Spinal cord (tissue), 10 donors: Measurements from ENCODE around the gene DCK. TPM values are rescaled to one million over a fixed set of nuclear protein-coding genes. Genes with fewer than 3 reads are reported as not detected.
"Not testable (repeated sequence)": the region's sequence is repeated elsewhere in the genome, so short reads cannot be mapped to it uniquely, and the experiment has no call there.

ENCODE experiments used
- DNase-seq, 6 donors: peaks; one replicate each; pipeline versions ENCODE4 v3.0.0 to v3.0.0-alpha.2; 2013 to 2015; ENCODE audit warnings: low spot score in 6 of 6, low read depth in 4 of 6
- H3K27ac ChIP-seq: one replicate; pipeline ENCODE4 v1.5.1; 2013; ENCODE audit warnings: low read depth, low read length, control low read depth
- H3K27me3 ChIP-seq: one replicate; pipeline ENCODE4 v1.6.1; 2013; ENCODE audit warnings: low read length; ENCODE audit not compliant: control insufficient read depth, insufficient read depth
- H3K36me3 ChIP-seq: one replicate; pipeline ENCODE4 v1.6.1; 2013; ENCODE audit warnings: low read length; ENCODE audit not compliant: control insufficient read depth, insufficient read depth
- H3K4me1 ChIP-seq: one replicate; pipeline ENCODE4 v1.6.1; 2013; ENCODE audit warnings: low read length; ENCODE audit not compliant: control insufficient read depth, insufficient read depth
- H3K4me3 ChIP-seq: one replicate; pipeline ENCODE4 v1.5.1; 2013; ENCODE audit warnings: low read depth, low read length, control low read depth
- H3K9me3 ChIP-seq: one replicate; pipeline ENCODE4 v1.6.1; 2013; ENCODE audit warnings: low read length; ENCODE audit not compliant: control insufficient read depth, insufficient read depth
- WGBS: methylation state at CpG from one replicate; pipeline ENCODE4 v1.1.5; 2013; ENCODE audit warnings: missing lambda C conversion rate; ENCODE audit not compliant: insufficient coverage; 5-methylcytosine and 5-hydroxymethylcytosine counted together
- polyA plus RNA-seq, 2 donors: library from polyadenylated mRNA; unstranded; fragments of 120-200 nt; gene quantifications; one replicate each; pipeline ENCODE4 v1.2.1, GENCODE V29; 2013; ENCODE audit not compliant: insufficient read length in 2 of 2
- total RNA-seq, 2 donors: library from RNA; depleted of rRNA in 1 of 2; stranded (reverse); fragments of 120-200 nt in 1 of 2; fragments of >200 nt in 1 of 2; gene quantifications; one replicate each; pipeline versions ENCODE4 v1.2.3 to v1.2.4, GENCODE V29; 2013 to 2014
- donor health status: healthy.

DCK gene
- total and polyA plus RNA-seq, 4 donors: 22.6 to 65.6 (median 50.1) TPM

- no peak for DNase-seq
- Histone ChIP-seq H3K4me3 (no peak overlapping the region), H3K4me1 (peaks cover 12% of the 10 kb centered on the region), H3K9me3 (no peaks in the 10 kb centered on the region), H3K36me3 (peaks cover 4% of the 10 kb centered on the region), H3K27me3 (no peaks in the 10 kb centered on the region), H3K27ac (no peak overlapping the region)
- WGBS: 38% methylated on average over 4 of the region's 4 CpGs
Observed at GRCh38 chr4:70996018-70996360, 2.5 kb downstream of the DCK start.

GRCh38 chr4:70997036-70997435, 3.6 kb downstream of the DCK start:
- Histone ChIP-seq H3K9me3 (no peaks in the 10 kb centered on the region), H3K36me3 (peaks cover 4% of the 10 kb centered on the region), H3K4me1 (peaks cover 12% of the 10 kb centered on the region), H3K27ac (no peak overlapping the region), H3K27me3 (no peaks in the 10 kb centered on the region), H3K4me3 (no peak overlapping the region)
- no CpG with 5 or more reads among the region's 1 CpG for WGBS
- DNase-seq: no peak

DNA sequence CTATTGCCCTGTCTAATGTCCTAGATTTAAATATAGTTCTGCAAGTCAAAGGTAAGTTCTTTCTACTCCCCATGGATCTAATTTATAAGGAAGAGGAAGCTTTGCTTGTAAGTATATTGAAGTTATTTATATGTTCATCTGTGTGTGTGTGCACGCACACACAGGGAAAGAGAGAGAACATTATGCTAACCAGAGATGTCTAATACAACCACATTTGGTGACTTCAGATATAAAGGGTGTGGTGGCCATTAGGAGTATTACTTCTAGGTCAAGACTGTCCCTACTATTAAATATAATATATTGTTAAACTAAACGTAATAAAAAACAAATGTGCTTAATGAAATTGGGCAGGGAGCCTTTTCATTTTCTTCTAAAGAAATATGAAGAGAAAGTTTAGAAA, 4.1 kb downstream of the DCK start:
- no peak overlapping the region for H3K27ac ChIP-seq
- no peak for DNase-seq
- no peaks in the 10 kb centered on the region for H3K9me3 ChIP-seq
- H3K4me3 ChIP-seq: no peak overlapping the region
- H3K27me3 ChIP-seq: no peaks in the 10 kb centered on the region
- H3K4me1 ChIP-seq: peaks cover 12% of the 10 kb centered on the region
- peaks cover 4% of the 10 kb centered on the region for H3K36me3 ChIP-seq
- WGBS: no CpG with 5 or more reads among the region's 2 CpGs

DNA sequence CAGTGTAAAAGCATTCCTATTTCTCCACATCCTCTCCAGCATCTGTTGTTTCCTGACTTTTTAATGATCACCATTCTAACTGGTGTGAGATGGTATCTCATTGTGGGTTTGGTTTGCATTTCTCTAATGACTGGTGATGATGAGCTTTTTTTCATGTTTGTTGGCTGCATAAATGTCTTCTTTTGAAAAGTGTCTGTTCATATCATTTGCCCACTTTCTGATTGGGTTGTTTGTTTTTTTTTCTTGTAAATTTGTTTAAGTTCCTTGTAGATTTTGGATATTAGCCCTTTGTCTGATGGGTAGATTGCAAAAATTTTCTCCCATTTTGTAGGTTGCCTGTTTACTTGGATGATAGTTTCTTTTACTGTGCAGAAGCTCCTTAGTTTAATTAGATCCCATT, 6.2 kb downstream of the DCK start:
- not testable (repeated sequence) for H3K27ac ChIP-seq, H3K4me3 ChIP-seq, H3K36me3 ChIP-seq, H3K4me1 ChIP-seq, DNase-seq, H3K27me3 ChIP-seq, H3K9me3 ChIP-seq

DNA sequence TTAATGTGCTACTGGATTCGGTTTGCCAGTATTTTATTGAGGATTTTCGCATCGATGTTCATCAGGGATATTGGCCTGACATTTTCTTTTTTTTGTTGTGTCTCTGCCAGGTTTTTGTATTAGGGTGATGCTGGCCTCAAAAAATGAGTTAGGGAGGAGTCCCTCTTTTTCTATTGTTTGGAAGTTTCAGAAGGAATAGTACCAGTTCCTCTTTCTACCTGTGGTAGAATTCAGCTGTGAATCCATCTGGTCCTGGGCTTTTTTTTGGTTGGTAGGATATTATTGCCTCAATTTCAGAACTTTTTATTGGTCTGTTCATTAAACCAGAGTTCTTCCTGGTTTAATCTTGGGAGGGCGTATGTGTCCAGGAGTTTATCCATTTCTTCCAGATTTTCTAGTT, 7.9 kb downstream of the DCK start:
- H3K36me3 ChIP-seq, DNase-seq, H3K27me3 ChIP-seq, H3K4me1 ChIP-seq, H3K4me3 ChIP-seq, H3K9me3 ChIP-seq, H3K27ac ChIP-seq: not testable (repeated sequence)
- 90% methylated on average over 3 of the region's 4 CpGs for WGBS

- Histone ChIP-seq H3K4me3 (no peak overlapping the region), H3K4me1 (no peaks in the 10 kb centered on the region), H3K27me3 (no peaks in the 10 kb centered on the region), H3K27ac (no peak overlapping the region), H3K9me3 (no peaks in the 10 kb centered on the region), H3K36me3 (no peaks in the 10 kb centered on the region)
- WGBS: 77% methylated on average over 6 of the region's 7 CpGs
- DNase-seq: no peak
Observed at GRCh38 chr4:71004281-71004851, 10.9 kb downstream of the DCK start.

DNA sequence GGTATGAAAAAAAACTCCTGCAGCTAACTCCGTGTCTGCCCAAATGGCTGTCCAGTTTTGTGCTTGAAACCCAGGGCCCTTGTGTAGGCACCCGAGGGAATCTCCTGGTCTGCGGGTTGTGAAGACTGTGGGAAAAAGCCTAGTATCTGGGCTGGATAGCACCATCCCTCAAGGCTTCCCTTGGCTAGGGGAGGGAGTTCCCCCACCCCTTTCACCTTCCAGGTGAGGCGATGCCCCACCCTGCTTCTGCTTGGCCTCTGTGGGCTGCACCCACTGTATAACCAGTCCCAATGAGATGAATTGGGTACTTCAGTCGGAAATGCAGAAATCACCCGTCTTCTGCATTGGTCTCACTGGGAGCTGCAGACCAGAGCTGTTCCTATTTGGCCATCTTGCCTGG, 11.6 kb downstream of the DCK start:
- not testable (repeated sequence) for H3K4me3 ChIP-seq, H3K4me1 ChIP-seq, H3K27ac ChIP-seq, H3K36me3 ChIP-seq, DNase-seq, H3K27me3 ChIP-seq, H3K9me3 ChIP-seq
- WGBS: 94% methylated on average over 6 of the region's 6 CpGs

- Histone ChIP-seq H3K27me3 (no peaks in the 10 kb centered on the region), H3K27ac (no peak overlapping the region), H3K9me3 (no peaks in the 10 kb centered on the region), H3K36me3 (no peaks in the 10 kb centered on the region), H3K4me1 (no peaks in the 10 kb centered on the region), H3K4me3 (no peak overlapping the region)
- no peak for DNase-seq
- WGBS: 91% methylated on average over 4 of the region's 6 CpGs
Observed at GRCh38 chr4:71006203-71006907, 12.9 kb downstream of the DCK start.

DNA sequence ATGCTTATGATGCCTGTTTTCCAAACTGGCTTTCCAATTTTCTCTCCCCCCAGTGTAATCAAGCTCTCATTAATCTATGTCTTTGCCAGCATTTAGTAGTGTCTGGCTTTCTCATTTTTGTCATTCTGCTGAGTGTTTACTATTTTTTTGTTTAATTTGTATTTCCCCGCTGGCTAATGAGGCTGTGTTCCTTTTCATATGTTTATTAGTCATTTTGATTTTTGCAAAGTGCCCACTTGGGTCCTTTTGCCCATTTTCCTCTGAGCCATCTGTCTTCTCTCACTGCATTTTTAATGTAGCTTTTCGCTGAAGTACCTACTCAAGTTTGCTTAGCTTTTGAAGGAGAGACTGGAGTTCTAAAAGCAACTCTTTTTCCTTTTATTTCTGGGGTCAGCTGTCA, 14.7 kb downstream of the DCK start:
- WGBS: no CpG with 5 or more reads among the region's 2 CpGs
- peak in 2 of 6 donors; percentile 40 to 50 for DNase-seq

DNA sequence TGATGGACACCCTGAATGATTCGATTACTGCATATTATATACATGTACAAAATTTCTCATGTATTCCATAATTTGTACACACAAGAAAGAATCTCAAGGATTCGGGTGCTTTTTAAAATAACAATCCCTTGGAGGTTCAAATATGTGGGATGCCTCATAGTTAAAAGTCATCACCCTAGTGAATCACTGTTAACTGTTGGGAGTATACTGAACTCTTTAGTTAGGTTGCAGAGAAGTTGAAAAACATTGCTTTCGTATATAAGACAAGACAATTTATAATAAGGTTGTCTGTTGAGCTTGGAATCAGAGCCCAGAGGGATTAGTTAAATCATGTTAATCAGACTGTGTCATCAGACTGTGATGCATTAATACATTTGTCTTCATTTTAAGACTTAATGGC, 15.6 kb downstream of the DCK start:
- H3K36me3 ChIP-seq: no peaks in the 10 kb centered on the region
- no CpG with 5 or more reads among the region's 3 CpGs for WGBS

More for the DNA sequence above, 14.7 kb downstream of the DCK start:
- no peaks in the 10 kb centered on the region for H3K9me3 ChIP-seq
- H3K27me3 ChIP-seq: no peaks in the 10 kb centered on the region
- no peaks in the 10 kb centered on the region for H3K36me3 ChIP-seq
- H3K4me1 ChIP-seq: no peaks in the 10 kb centered on the region
- no peak overlapping the region for H3K4me3 ChIP-seq
- no peak overlapping the region for H3K27ac ChIP-seq

More for the DNA sequence above, 15.6 kb downstream of the DCK start:
- no peak for DNase-seq
- H3K4me3 ChIP-seq: no peak overlapping the region
- H3K4me1 ChIP-seq: no peaks in the 10 kb centered on the region
- H3K27me3 ChIP-seq: no peaks in the 10 kb centered on the region
- no peaks in the 10 kb centered on the region for H3K9me3 ChIP-seq
- no peak overlapping the region for H3K27ac ChIP-seq
